Germinal center (tissue), 1 donor: Measurements from ENCODE around the gene DAGLA.

Source experiments
- DNase-seq: peaks from one replicate; pipeline ENCODE4 v3.0.0; 2012; ENCODE audit warnings: mixed read lengths, low spot score

DAGLA gene

DNA sequence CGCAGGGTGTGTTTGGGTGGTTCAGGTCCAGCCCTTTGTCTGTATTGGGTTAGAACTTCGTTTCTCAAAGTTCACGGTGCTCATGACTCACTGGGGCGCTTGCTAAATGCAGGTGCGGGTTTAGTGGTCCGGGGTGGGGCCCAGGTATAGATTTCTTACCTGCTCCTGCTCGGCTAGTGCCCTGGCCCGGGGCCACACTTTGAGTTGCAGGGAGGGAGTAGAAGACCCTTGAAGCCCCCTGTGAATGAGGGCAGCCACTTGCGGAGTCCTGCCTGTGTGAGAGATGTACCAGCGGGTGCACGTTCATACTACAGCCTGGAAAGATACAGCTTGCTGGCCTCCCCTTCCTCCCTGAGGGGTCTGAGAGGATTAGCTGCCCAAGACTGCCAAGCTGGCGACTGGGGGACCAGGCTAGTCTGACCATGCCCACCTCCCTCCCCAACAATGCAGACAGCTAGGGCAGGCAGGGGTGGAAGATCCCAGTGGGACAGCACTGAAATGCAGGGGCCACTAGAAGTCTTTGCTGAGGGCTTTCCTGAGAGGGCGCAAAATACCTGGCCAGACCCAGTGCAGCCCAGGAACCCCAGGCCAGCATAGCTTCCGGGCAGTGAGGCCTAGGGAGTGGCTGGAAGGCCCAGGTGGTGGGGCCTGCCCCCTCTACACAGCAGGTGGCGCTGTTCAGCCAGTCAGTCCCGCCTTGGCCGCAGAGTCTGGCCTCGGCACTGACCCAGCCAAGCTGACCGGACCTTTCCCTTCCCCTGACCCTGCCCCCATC, 67.2 kb downstream of the DAGLA start:
- peak; percentile 67 for DNase-seq

- DNase-seq: no peak
These were observed 67.7 kb downstream of the DAGLA start for GRCh38 chr11:61747967-61748285.

- DNase-seq: no peak
These were observed 69.5 kb downstream of the DAGLA start for GRCh38 chr11:61749591-61750217.

GRCh38 chr11:61750631-61751273, 70.6 kb downstream of the DAGLA start:
- no peak for DNase-seq

GRCh38 chr11:61751384-61751783, 71.2 kb downstream of the DAGLA start:
- DNase-seq: no peak

- peak; percentile 65 for DNase-seq
These were observed 72.1 kb downstream of the DAGLA start, which contains the start of gene MYRF for GRCh38 chr11:61752117-61752924. TSS of gene MYRF (plus strand) at chr11:61752636. CDS start at chr11:61752745, 109 bp downstream.

DNA sequence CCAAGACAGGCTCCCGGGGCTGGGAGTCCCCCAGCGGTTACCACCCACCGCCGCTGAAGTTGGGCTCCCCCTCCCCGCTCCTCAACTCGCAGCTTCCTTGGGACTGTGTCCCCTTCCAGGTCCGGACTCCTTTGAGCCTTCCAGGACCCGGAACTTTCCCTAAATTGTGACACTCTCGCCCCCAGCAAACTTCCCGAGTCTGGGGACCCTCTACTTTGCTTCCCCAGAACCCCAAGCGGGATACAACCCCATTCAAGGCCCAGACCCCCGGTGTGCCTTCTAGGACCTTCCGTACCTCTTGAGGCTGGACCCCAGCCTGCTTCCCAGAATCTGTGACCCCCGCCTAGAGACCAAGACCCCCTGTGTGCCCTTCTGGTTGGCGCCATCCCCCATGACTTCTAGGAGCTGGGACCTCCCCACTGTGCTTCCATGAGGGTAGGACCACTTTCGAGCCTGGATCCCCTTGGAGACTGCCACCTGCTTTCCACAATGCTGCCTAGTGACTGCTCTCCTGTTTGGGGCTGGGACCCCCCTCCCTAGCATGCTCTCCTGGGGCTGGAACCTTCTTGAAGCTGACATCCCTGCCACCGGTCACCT, 72.8 kb downstream of the DAGLA start:
- DNase-seq: no peak

DNA sequence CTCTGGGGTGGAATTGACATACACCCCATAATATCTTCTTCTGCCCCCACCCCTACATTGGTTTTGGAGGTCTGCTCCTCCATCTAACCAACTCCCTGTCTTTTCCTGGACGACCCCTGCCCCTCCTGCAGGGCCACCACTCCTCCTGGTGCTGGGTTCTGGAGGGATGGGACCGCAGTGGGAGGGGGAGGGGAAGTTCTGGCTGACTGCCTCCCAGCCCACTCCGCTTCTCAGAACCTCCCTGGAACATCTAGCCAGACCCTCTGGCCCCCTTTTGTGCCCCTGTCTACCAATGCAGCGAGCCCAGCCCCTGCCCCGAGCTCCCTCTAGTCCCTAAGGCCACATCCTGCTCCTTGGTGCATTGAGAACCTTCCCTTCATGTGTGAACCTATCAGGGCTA, 73.5 kb downstream of the DAGLA start:
- no peak for DNase-seq

DNA sequence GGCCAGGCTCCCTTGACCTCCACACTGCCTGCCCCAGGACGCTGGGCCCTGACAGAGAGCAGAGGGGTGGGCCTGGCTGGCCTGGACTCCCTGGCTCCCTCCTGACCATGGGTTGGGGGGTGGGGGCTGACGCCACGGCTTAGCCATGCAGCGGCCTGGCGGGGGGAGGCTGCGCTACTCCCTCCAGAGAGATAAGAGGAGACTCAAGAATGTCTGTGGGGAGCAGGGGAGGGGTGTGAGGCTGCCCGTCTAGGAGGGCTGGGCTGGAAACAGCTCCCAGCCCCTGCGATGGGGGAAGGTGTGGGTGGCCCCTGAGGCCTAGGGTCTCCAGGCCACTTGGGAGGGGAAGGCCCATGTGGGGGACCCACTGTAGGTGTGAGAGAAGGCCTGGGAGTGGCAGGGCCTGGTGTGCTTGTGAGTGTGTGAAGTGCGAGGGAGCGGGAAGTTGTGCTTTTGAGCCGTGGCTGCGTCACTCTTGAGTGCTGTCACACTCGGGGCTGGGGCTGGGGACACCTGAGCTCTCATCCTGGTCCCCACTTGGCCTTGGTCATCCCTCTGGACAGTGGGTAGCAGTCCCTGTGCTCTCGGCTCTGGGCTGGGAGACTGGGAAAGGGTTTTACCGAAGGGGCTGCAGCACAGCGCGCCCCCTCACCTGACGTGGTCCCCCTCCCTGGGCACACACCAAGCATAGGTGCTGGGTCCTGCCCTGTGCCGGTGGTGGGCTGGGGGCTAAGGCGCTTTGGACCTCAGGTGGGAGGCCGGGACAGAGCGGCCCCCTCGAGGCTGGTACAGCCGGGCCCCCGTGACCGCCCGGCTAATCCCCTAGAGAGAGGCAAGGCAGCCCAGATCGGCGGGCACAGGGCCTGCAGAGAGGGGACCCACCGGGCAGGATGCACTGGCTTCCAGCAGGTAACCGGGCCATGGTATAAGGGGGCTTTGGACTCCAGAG, 74.6 kb downstream of the DAGLA start:
- no peak for DNase-seq

DNA sequence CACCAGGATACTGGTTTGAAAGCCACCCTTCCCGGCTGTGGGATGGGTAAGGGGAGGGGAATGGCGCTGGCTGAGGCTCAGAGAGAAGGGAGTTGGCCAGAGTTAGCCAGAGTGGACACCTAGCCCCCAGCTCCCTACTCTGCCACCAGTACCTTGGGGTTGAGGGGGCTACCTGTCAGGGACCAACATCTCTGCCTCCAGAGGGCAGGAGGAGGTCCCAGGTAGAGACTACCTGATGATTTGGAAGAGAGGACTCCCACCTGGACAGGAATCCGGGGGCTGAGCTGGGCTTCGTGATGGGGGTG, 75.9 kb downstream of the DAGLA start:
- no peak for DNase-seq

DNA sequence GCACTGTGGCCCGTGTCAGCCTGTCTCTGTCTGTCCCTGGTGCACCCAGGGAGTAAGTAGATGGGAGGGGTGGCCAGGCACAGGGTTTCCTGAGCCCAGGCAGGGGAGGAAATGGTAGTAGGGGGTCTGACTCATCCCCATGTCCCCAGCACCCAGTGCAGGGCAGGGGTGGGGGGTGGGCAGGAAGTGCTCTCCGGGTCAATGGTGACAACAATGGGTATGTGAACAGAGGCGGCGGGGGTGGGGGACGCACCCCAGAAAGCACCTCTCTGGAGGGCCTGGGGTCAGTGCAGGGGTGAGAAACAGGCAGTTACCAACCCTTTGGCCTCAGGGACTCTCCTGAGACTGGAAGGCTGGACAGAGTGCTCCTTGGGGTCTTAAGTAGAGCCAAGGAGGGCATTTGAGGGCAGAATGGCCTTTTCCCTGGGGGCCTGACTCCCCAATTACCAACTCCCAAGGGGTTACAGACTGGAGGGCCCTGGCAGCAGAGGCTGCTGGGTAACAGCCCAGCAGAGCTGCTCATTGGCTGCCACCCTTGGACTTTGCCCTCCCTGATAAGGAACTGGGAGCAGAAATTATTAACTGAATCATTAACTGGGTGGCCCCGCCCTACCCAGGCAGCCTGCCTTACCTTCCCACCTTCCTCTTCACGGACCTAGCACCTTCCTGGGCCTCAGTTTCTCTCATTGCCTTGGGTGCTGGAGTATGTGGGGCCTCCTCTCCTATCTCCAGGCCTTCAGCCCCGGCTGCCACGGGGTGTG, 76.4 kb downstream of the DAGLA start:
- no peak for DNase-seq

DNA sequence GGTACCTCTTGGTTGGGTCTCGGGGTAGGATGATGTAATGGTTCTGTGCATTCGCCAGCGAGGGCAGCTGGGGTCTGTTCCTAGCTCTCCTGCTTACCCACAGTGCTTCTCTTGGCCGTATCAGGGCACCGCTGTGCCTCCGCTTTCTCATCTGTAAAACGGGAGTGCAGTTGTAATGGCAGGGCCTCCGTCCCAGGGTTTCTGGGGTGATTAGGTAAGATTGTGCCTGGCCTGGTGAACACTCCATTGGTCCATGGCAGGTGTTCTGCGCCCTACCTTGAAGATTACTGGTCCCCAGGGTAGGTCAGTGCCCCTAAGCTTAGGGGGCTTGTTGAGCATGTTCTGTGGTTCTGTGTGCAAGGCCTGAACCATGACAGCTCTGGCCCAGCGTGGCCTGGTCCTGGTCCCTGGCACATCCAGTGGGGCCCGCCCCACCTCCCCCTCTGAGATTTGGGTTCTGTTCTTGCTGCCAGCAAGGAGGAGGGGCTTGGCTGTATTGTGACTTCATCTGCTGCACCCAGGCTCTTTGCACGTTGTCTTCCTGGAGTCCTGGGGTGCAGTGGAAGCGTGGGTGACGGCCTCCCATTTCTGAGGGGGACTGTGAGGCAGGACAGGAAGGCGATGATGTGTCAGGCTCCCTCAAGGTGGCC, 77.1 kb downstream of the DAGLA start:
- DNase-seq: no peak

DNA sequence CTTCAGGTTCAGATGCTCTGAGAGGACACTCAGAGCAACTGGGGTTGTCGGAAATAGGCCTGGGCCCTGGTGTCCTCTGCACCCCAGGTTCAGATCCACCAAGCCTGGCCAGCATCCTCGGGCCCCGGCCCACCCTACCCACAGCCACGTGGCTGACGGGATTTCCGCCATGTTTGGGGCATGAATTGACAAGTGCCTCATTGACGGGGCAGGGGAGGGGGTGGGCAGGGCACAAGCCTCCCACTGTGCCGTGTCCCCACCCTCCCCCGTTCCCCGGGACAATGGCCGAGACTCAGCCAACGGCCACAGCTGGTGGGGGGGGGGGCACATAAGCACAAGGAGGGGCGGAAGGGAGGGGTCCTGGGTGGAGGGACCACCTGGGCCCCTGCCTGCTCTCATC, 80.8 kb downstream of the DAGLA start:
- DNase-seq: no peak

- no peak for DNase-seq
These were observed 81.4 kb downstream of the DAGLA start for GRCh38 chr11:61761440-61762222.

GRCh38 chr11:61762223-61762615, 82.0 kb downstream of the DAGLA start:
- DNase-seq: no peak

GRCh38 chr11:61762798-61763197, 82.6 kb downstream of the DAGLA start:
- no peak for DNase-seq

- no peak for DNase-seq
These were observed 83.9 kb downstream of the DAGLA start for GRCh38 chr11:61763930-61764605.

- DNase-seq: no peak
These were observed 84.5 kb downstream of the DAGLA start for GRCh38 chr11:61764606-61765260.
